ENCODE data around the gene HDAC3.

The HDAC3 gene

GRCh38 chr5:141602606-141603005, 34.0 kb downstream of the HDAC3 start:
- no peak for DNase-seq (ENCODE audit: low spot score)

- no peak for DNase-seq (ENCODE audit: low spot score)
Measured at GRCh38 chr5:141598391-141599345, 38.0 kb downstream of the HDAC3 start.

- DNase-seq (ENCODE audit: low spot score) = no peak
Measured at GRCh38 chr5:141597814-141598213, 38.8 kb downstream of the HDAC3 start.

GRCh38 chr5:141597394-141597793, 39.3 kb downstream of the HDAC3 start:
- DNase-seq (ENCODE audit: low spot score) = no peak

GRCh38 chr5:141596867-141597266, 39.8 kb downstream of the HDAC3 start:
- no peak for DNase-seq (ENCODE audit: low spot score)

GRCh38 chr5:141590127-141590526, 46.5 kb downstream of the HDAC3 start:
- no peak for DNase-seq (ENCODE audit: low spot score)

GRCh38 chr5:141586246-141586645, 50.4 kb downstream of the HDAC3 start:
- no peak for DNase-seq (ENCODE audit: low spot score)

- no peak for DNase-seq (ENCODE audit: low spot score)
Measured at GRCh38 chr5:141585594-141585993, 51.1 kb downstream of the HDAC3 start.

GRCh38 chr5:141574122-141574510, 62.5 kb downstream of the HDAC3 start:
- DNase-seq (ENCODE audit: low spot score) = no peak

GRCh38 chr5:141573489-141574121, 63.0 kb downstream of the HDAC3 start:
- DNase-seq (ENCODE audit: low spot score) = no peak

Data from COLO829 (cell line).